ENCODE results near the gene CD52.

Gene CD52

GRCh38 chr1:26344147-26344920, 26.6 kb downstream of the CD52 start:
- Histone ChIP-seq H4K20me1 (no peaks in the 10 kb centered on the region), H3K9ac (no peak overlapping the region), H3K36me3 (no peaks in the 10 kb centered on the region), H3K27ac (no peak overlapping the region), H3K27me3 (no peaks in the 10 kb centered on the region), H3K9me3 (no peaks in the 10 kb centered on the region), H3K4me3 (no peak overlapping the region), H3K4me2 (no peak overlapping the region), H3K4me1 (no peaks in the 10 kb centered on the region)
- no peak for TF ChIP-seq Cebpa-rat (IDR thresholded peaks at IDR 0.05)

DNA sequence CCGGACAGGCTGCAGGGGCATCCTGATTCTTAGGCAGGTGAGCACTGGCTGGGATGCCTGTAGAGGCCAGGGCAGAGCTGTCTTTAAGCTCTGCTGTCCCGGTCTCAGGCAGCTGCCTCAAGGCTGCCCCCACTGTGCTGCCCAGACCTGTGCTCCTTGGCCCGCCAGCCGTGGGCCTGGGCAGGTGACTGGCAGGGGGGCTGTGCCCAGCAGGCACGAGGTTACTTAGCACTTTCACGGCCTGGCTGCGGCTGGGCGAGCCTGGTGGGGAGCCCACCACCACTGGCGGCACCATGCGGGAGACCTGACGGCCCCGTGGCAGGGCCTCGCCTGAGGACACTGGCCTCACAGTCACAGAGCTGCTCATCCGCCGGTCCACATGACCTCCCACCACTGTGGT, 28.0 kb downstream of the CD52 start:
- Histone ChIP-seq H3K27me3 (no peaks in the 10 kb centered on the region), H3K27ac (no peak overlapping the region), H3K4me3 (no peak overlapping the region), H3K9me3 (no peaks in the 10 kb centered on the region), H3K4me2 (no peak overlapping the region), H4K20me1 (no peaks in the 10 kb centered on the region), H3K4me1 (no peaks in the 10 kb centered on the region), H3K36me3 (no peaks in the 10 kb centered on the region), H3K9ac (no peak overlapping the region)
- TF ChIP-seq Cebpa-rat (IDR thresholded peaks at IDR 0.05): no peak

DNA sequence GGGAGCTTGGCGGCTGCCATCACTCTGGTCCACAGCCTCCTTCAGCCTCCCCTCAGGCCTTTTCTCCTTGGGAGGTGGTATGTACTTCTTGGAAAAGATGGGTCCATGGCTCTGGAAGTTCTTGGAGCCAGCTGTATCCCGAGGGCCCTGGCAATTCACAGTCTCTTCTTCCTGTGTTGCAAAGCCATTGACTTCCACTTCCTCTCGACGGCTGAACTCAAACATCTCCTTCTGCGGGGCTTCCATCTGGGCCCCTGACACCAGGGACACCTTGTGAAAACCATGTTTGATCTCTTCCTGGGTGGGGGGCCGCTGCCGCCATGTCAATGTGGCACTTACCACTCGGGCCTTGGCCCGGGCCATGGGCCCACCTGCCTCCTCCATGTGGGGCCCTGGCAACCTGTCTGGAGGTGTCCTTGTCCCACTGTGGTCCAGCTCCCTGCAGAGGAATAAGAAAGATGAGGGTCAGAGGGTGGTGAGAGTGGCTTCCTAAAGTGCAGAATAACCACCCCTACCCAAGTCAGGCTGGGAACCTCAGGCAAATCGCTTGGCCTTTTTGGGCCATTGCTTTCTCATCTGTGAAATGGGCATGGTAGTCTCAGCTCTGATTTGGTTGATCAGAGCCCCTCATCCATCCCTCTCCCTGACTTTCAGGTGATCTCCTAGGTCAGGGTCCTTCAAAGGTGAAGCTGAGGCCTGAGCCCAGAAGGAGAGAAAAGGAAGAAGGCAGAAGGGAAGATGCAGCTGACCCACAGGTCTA, 28.7 kb downstream of the CD52 start:
- Histone ChIP-seq H3K4me2 (no peak overlapping the region), H3K4me1 (no peaks in the 10 kb centered on the region), H3K9me3 (no peaks in the 10 kb centered on the region), H3K4me3 (no peak overlapping the region), H3K9ac (no peak overlapping the region), H3K36me3 (no peaks in the 10 kb centered on the region), H3K27ac (no peak overlapping the region), H4K20me1 (no peaks in the 10 kb centered on the region), H3K27me3 (no peaks in the 10 kb centered on the region)
- no peak for TF ChIP-seq Cebpa-rat (IDR thresholded peaks at IDR 0.05)

- Histone ChIP-seq H3K9ac (no peak overlapping the region), H3K36me3 (no peaks in the 10 kb centered on the region), H3K4me3 (no peak overlapping the region), H3K4me1 (no peaks in the 10 kb centered on the region), H3K27me3 (no peaks in the 10 kb centered on the region), H3K27ac (no peak overlapping the region), H3K4me2 (no peak overlapping the region), H3K9me3 (no peaks in the 10 kb centered on the region), H4K20me1 (no peaks in the 10 kb centered on the region)
- no peak for TF ChIP-seq Cebpa-rat (IDR thresholded peaks at IDR 0.05)
Observed at GRCh38 chr1:26349188-26349876, 31.6 kb downstream of the CD52 start.

- no peak for TF ChIP-seq Cebpa-rat (IDR thresholded peaks at IDR 0.05)
- Histone ChIP-seq H3K27ac (no peak overlapping the region), H3K27me3 (no peaks in the 10 kb centered on the region), H3K4me1 (no peaks in the 10 kb centered on the region), H3K9ac (no peak overlapping the region), H4K20me1 (no peaks in the 10 kb centered on the region), H3K4me2 (no peak overlapping the region), H3K9me3 (no peaks in the 10 kb centered on the region), H3K4me3 (no peak overlapping the region), H3K36me3 (no peaks in the 10 kb centered on the region)
Observed at GRCh38 chr1:26349877-26350244, 32.1 kb downstream of the CD52 start.

DNA sequence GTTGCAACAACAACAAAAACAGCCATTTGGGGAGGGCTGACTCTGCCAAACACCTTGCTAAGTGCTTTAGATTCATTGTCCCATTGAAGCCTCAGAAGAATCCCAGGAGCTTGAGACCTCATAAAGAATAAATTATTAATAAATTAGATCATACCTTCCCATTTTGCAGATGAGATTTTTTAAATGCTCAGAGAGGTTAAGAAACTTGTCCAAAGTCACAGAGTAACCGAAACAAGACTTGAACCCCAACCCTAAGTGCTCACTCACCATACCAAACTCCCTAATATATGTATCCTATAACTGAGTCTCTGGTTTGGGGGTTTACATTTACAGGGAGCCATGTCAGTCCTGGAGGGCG, 32.6 kb downstream of the CD52 start:
- no peaks in the 10 kb centered on the region for H3K9me3 ChIP-seq
- no peaks in the 10 kb centered on the region for H4K20me1 ChIP-seq
- no peak overlapping the region for H3K4me2 ChIP-seq
- no peak for TF ChIP-seq Cebpa-rat (IDR thresholded peaks at IDR 0.05)
- no peaks in the 10 kb centered on the region for H3K27me3 ChIP-seq
- no peak overlapping the region for H3K27ac ChIP-seq
- no peaks in the 10 kb centered on the region for H3K36me3 ChIP-seq
- H3K9ac ChIP-seq: no peak overlapping the region
- H3K4me3 ChIP-seq: no peak overlapping the region
- H3K4me1 ChIP-seq: no peaks in the 10 kb centered on the region

DNA sequence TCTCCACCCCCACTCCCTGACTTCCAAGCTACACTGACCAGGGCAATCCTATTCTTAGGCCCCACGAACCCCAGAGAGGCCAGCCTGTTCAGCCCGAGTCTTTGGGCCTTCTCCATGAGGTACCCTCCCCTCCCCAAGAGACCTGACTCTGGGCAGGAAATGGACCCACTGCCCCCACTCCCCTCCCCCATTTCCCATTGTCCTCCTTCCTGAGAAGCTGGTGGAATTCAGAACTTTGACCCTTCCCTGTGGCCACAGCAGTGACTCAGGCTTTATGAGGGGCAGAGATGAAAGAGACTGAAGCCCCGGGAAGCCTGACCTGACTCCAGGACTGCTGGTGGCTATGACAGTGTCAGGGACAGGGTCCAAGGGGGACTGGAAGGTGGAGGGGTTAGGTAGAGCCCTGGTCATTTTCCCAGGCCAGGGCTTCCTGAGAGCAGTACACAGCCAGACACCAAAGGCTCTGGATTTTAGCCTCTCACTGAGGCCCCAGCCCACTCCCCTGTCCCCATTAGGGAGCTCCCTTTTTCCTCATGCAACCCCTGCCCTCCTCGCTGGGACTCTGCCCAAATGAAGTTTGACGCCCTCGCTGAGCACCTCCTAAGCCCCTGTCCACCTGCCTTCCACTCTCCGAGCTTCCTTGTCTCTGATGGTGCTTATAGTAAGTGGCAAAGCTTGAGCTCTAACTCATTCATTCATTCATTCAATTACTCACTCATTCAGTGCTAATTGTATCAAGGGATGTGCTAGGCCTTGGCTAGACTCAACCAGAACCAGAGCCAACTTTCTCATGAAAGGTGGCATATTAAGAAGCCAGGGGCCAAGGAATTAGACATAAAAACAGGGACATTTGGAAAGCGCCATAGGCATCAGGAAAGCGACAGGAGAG, 33.2 kb downstream of the CD52 start:
- Histone ChIP-seq H4K20me1 (no peaks in the 10 kb centered on the region), H3K36me3 (no peaks in the 10 kb centered on the region), H3K27me3 (no peaks in the 10 kb centered on the region), H3K4me2 (no peak overlapping the region), H3K9me3 (no peaks in the 10 kb centered on the region), H3K27ac (no peak overlapping the region), H3K4me1 (no peaks in the 10 kb centered on the region), H3K4me3 (no peak overlapping the region), H3K9ac (no peak overlapping the region)
- no peak for TF ChIP-seq Cebpa-rat (IDR thresholded peaks at IDR 0.05)

GRCh38 chr1:26351590-26352337, 34.0 kb downstream of the CD52 start:
- no peaks in the 10 kb centered on the region for H3K9me3 ChIP-seq
- H3K4me3 ChIP-seq: no peak overlapping the region
- no peaks in the 10 kb centered on the region for H3K36me3 ChIP-seq
- H4K20me1 ChIP-seq: no peaks in the 10 kb centered on the region
- H3K4me2 ChIP-seq: no peak overlapping the region
- no peaks in the 10 kb centered on the region for H3K27me3 ChIP-seq
- no peak overlapping the region for H3K9ac ChIP-seq
- H3K4me1 ChIP-seq: no peaks in the 10 kb centered on the region
- no peak overlapping the region for H3K27ac ChIP-seq
- no peak for TF ChIP-seq Cebpa-rat (IDR thresholded peaks at IDR 0.05)

GRCh38 chr1:26352338-26352679, 34.6 kb downstream of the CD52 start:
- Histone ChIP-seq H3K4me2 (no peak overlapping the region), H3K4me1 (no peaks in the 10 kb centered on the region), H3K27me3 (no peaks in the 10 kb centered on the region), H3K27ac (no peak overlapping the region), H3K36me3 (no peaks in the 10 kb centered on the region), H3K4me3 (no peak overlapping the region), H3K9ac (no peak overlapping the region), H3K9me3 (no peaks in the 10 kb centered on the region), H4K20me1 (no peaks in the 10 kb centered on the region)
- TF ChIP-seq Cebpa-rat (IDR thresholded peaks at IDR 0.05): no peak

All from BLaER1 (cell line).